Measurements from ENCODE around the gene TRIM47. TPM values are rescaled to one million over a fixed set of nuclear protein-coding genes. Genes with fewer than 3 reads are reported as not detected.

The TRIM47 gene
- total RNA-seq, 1 experiment from 2014 or later: 0.95 TPM

- H3K27ac ChIP-seq (ENCODE audit: low read depth, low read length, poor library complexity, severe bottlenecking): no peak overlapping the region
- no peaks in the 10 kb centered on the region for H3K27me3 ChIP-seq (replicated peaks; ENCODE audit: insufficient read depth, low read depth, low read length, poor library complexity)
- POLR2A ChIA-PET (ENCODE audit: low non-redundant PET): interaction anchor here (0.6 kb wide), 1 partner anchor 574 kb away, joined by 3 read pairs; no protein-coding TSS in a partner anchor
- CTCF ChIA-PET: interaction anchor here (0.5 kb wide), 1 partner anchor 16 kb away, joined by 5 read pairs; no protein-coding TSS in a partner anchor
- no peak overlapping the region for H3K4me3 ChIP-seq (ENCODE audit: low read depth, low read length, poor library complexity, severe bottlenecking)
- intact Hi-C loops (cut with micrococcal nuclease; ENCODE audit: unreplicated experiment): no loop called here
- H3K9me3 ChIP-seq (ENCODE audit: low read depth, low read length, poor library complexity, severe bottlenecking): no peaks in the 10 kb centered on the region
- TF ChIP-seq EZH2 (IDR thresholded peaks at IDR 0.05; ENCODE audit: borderline replicate concordance, low read depth, low read length, poor library complexity, severe bottlenecking) (no peak), CTCF (conservative IDR thresholded peaks at IDR 0.05; ENCODE audit: low read depth, low read length) (no peak)
- no TSS peak for BruUV-seq (replicated peaks)
- no peak for DNase-seq (ENCODE audit: low spot score)
- H3K36me3 ChIP-seq (ENCODE audit: insufficient read depth, low read length, poor library complexity, severe bottlenecking): peaks cover 14% of the 10 kb centered on the region
- H3K4me1 ChIP-seq (ENCODE audit: insufficient read depth, low read length, poor library complexity, severe bottlenecking): no peaks in the 10 kb centered on the region
Measured at GRCh38 chr17:75920045-75920560, 41.7 kb upstream of the TRIM47 start.

- CTCF ChIA-PET: no interaction called here
- Histone ChIP-seq H3K4me1 (ENCODE audit: insufficient read depth, low read length, poor library complexity, severe bottlenecking) (no peaks in the 10 kb centered on the region), H3K27ac (ENCODE audit: low read depth, low read length, poor library complexity, severe bottlenecking) (no peak overlapping the region), H3K9me3 (ENCODE audit: low read depth, low read length, poor library complexity, severe bottlenecking) (no peaks in the 10 kb centered on the region), H3K36me3 (ENCODE audit: insufficient read depth, low read length, poor library complexity, severe bottlenecking) (peaks cover 15% of the 10 kb centered on the region), H3K4me3 (ENCODE audit: low read depth, low read length, poor library complexity, severe bottlenecking) (no peak overlapping the region), H3K27me3 (replicated peaks; ENCODE audit: insufficient read depth, low read depth, low read length, poor library complexity) (no peaks in the 10 kb centered on the region)
- intact Hi-C loops (cut with micrococcal nuclease; ENCODE audit: unreplicated experiment): no loop called here
- DNase-seq (ENCODE audit: low spot score): no peak
- TF ChIP-seq CTCF (conservative IDR thresholded peaks at IDR 0.05; ENCODE audit: low read depth, low read length) (no peak), EZH2 (IDR thresholded peaks at IDR 0.05; ENCODE audit: borderline replicate concordance, low read depth, low read length, poor library complexity, severe bottlenecking) (no peak)
- no TSS peak for BruUV-seq (replicated peaks)
- POLR2A ChIA-PET (ENCODE audit: low non-redundant PET): interaction anchor here (0.6 kb wide), 1 partner anchor 575 kb away, joined by 3 read pairs; no protein-coding TSS in a partner anchor
Measured at GRCh38 chr17:75919611-75920010, 41.2 kb upstream of the TRIM47 start.

- H3K4me3 ChIP-seq (ENCODE audit: low read depth, low read length, poor library complexity, severe bottlenecking): no peak overlapping the region
- intact Hi-C loops (cut with micrococcal nuclease; ENCODE audit: unreplicated experiment): no loop called here
- CTCF ChIA-PET: no interaction called here
- no peak overlapping the region for H3K27ac ChIP-seq (ENCODE audit: low read depth, low read length, poor library complexity, severe bottlenecking)
- peaks cover 15% of the 10 kb centered on the region for H3K36me3 ChIP-seq (ENCODE audit: insufficient read depth, low read length, poor library complexity, severe bottlenecking)
- POLR2A ChIA-PET (ENCODE audit: low non-redundant PET): no interaction called here
- TF ChIP-seq EZH2 (IDR thresholded peaks at IDR 0.05; ENCODE audit: borderline replicate concordance, low read depth, low read length, poor library complexity, severe bottlenecking) (no peak), CTCF (conservative IDR thresholded peaks at IDR 0.05; ENCODE audit: low read depth, low read length) (no peak)
- H3K9me3 ChIP-seq (ENCODE audit: low read depth, low read length, poor library complexity, severe bottlenecking): no peaks in the 10 kb centered on the region
- H3K27me3 ChIP-seq (replicated peaks; ENCODE audit: insufficient read depth, low read depth, low read length, poor library complexity): no peaks in the 10 kb centered on the region
- BruUV-seq (replicated peaks): no TSS peak
- DNase-seq (ENCODE audit: low spot score): no peak
- H3K4me1 ChIP-seq (ENCODE audit: insufficient read depth, low read length, poor library complexity, severe bottlenecking): no peaks in the 10 kb centered on the region
Measured at GRCh38 chr17:75917917-75918445, 39.6 kb upstream of the TRIM47 start.

All from A673 (cell line).